HL-60/S4 treated with retinoic acid at 250 ng/mL for 4 days and 3 days (cell line): ENCODE measurements around the gene VSTM2B.

Experiments
- in situ Hi-C: fragments of 300-500 bp; cut with MboI; formaldehyde crosslinking; loops from 2 replicates; pipeline ENCODE4 v1.7.0; 2022; ENCODE audit warnings: low sequenced_read_pairs

VSTM2B gene

DNA sequence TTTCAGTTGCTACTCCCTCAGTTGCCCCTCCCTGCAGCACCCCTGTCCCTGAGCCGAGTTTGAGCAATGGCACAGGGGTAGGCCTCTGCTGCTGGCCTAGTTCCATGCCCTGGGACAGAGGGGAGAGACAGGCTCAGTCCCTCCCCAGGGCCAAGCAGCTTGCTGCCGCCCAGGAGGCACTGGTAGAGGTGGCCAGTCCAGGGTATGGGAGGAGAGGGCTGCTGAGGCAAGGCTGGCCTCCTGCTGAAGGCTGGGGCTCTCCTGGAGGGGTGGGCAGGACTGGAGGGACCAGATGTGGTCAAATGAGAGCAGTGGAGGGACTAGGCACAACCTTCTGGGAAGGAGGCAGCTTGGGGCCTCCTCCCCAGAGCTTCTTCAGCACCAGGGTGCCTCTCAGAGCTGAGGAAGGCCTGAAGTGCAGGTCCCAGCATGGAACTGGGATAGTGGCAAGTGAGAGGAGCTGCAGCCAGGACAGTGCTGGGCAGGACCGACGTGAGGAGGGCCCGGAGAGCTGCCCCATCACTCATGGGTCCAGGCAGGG, 29.8 kb upstream of the VSTM2B start:
- in situ Hi-C loops, result no loop called here

GRCh38 chr19:29497241-29497640, 28.6 kb upstream of the VSTM2B start:
- in situ Hi-C loops, result no loop called here

- in situ Hi-C loops, result no loop called here
These were observed 27.9 kb upstream of the VSTM2B start for GRCh38 chr19:29497686-29498436.

DNA sequence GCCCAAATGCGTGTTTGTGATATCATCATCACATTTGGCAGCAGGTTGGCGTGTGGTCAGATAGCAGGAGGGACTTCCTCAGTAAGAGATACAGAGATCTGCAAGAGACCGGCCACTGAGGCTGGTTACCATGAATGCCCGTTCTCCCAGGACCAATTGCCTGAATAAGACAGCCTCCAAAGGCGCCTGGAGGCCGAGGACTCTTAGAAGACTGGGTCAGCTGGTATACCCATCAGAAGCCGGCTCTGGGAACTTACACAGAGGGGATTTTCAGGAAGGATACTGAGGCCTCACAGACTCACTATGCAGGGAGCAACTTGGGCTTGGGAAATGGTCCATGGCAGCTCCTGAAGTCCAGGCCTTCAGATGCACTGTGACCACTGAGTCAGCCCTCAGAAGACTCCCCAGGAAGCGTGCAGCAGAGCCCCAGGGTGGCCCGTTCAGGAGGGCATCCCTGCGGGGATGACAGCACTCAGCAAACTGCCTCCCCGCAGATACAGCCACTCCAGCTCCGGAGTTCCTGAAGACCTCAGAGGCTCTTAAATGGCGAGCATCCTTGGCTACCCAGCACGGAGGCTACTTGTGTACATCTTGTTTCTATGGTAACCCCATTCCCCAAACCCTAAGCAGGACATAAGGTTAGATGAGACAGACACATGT, 26.4 kb upstream of the VSTM2B start:
- in situ Hi-C loops, result no loop called here

- in situ Hi-C loops, result no loop called here
These were observed 25.7 kb upstream of the VSTM2B start for GRCh38 chr19:29499921-29500590.

- in situ Hi-C loops, result no loop called here
These were observed 23.8 kb upstream of the VSTM2B start for GRCh38 chr19:29501816-29502580.

DNA sequence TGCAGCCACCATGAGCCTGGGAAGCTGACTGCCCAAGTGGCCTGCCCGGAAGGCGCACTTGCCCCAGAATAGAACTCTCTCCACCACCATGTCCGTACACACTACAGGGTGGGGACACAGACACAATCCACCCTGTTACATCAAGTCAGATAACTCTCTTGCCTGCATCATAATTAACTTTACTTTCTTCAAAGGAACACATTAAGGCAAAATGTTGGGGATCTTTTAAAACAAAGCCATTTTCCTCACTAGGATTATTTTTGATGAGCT, 23.3 kb upstream of the VSTM2B start:
- in situ Hi-C loops, result no loop called here

GRCh38 chr19:29503140-29503758, 22.5 kb upstream of the VSTM2B start:
- in situ Hi-C loops, result no loop called here

DNA sequence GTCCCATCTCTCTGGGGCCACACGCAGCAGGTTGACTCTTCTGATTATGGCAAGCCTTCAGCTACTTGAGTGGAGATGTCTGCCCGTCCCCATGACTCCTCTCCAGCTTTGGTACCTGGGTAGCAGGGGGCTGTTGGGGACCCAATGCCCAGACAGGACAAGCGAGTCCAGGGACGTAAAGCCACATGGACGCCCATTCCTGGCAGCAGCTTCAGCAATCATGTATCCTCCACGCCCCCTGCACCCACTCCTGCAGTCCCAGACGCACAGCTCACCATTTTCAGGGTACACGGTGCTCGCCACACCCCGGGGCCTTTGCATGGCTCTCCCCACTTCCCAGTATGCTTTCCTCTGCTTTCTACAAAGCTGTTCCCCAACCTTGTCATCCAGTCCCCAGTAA, 22.0 kb upstream of the VSTM2B start:
- in situ Hi-C loops, result no loop called here

- in situ Hi-C loops, result no loop called here
These were observed 21.3 kb upstream of the VSTM2B start for GRCh38 chr19:29504454-29504853.

DNA sequence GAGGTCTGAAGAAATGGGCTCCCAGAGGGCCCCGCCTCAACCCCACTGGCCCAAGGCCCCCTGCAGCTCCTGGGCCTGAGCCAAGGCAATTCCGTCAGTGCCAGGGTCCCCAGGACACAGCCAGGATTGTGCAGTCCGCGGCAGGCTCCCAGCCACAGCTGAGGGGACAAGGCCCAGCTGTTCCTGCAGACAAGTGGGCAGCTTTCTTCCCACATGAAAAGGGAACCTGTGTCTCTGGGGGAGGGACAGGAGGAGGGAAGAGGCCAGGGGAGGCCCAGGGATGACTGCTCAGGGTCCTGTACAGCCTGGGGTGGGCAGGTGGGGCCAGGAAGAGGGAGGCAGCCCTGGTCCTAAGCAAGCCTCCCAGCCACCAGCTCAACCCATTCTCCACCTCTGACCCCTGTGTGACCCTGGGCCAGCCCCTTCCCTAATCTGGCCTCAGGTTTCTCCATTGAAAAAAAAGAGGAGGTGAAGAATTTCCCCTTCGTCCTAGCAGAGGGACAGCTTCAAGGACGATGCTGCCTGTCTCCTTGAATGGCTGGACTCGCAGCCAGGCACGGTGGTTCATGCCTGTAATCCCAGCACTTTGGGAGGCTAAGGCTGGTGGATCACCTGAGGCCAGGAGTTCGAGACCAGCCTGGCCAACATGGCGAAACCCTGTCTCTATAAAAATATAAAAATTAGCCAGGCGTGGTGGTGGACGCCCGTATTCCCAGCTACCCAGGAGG, 20.5 kb upstream of the VSTM2B start:
- in situ Hi-C loops, result no loop called here

DNA sequence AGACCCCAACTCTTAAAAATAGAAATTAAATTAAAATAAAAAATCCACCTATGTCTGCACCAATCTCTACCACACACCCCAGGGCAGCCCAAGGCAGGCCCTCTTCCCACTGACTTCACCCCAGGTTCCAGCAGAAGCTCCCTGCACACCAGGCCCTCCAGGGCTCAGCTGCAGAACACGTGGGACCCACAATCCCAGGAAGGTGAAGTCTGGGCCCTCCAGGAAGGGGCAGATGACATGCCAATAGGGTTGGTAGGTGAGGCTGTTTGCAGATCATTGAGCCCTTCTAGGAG, 19.2 kb upstream of the VSTM2B start:
- in situ Hi-C loops, result no loop called here

- in situ Hi-C loops, result no loop called here
These were observed 18.5 kb upstream of the VSTM2B start for GRCh38 chr19:29507081-29507860.

DNA sequence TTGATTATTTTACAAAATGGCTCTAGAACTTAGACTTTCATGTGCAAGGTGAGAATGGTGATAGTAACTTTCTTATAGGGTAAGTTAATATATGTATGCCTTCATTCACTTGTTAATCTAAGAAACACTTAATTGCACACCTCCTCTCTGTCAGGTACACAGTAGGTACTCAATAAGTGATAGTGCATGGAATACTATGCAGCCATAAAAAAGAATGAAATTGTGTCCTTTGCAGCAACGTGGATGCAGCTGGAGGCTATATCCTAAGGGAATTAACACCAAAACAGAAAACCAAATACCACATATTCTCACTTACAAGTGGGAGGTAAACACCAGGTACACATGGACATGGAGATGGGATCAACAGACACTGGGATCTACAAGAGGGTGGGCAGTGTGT, 17.6 kb upstream of the VSTM2B start:
- in situ Hi-C loops, result no loop called here

DNA sequence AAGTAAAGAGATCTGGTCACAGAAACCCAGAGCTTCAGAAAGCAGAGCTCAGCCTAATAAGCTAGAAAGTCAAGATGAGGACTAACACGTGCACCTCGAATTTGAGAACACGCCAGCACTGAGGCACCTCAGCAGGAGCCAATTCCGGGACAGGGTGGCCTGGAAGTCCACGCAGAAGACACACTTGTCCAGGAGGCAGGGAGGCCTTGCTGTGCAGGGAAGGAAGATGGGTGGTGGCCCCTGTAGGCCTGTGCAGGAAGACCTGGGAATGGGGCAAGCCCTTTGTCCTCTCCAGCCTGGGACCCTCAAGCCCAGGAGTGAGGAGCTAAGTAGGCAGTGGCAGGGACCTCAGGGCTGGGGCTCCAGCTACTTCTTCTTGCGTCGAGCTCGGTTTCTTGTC, 16.3 kb upstream of the VSTM2B start:
- in situ Hi-C loops, result no loop called here

DNA sequence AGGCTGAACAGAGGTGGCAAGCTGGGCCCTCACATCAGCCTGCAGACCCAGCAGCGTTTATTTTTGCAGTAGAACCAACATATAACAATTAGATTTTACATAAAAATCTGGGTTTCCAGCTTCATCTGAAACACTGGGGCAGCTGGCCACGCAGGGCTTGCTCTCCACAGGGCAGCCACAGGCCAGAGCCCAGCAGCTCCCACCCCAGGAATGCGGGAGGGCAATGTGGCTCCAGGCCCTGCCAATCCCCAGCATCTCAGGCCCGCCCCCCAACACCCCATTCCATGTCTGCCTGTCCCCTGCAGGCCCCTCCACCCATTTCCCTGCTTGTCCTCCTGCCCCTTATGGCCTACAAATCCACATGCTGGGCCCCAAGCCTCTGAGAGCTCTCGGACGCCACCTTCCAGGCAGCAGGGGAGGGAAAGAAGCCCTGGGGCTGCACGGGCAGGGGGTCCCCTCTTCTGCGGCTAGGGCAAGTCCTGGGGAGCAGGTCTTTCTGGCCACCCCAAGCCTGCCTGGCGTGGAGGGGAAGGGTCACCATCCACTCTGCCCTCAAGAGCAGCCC, 15.0 kb upstream of the VSTM2B start:
- in situ Hi-C loops, result no loop called here

DNA sequence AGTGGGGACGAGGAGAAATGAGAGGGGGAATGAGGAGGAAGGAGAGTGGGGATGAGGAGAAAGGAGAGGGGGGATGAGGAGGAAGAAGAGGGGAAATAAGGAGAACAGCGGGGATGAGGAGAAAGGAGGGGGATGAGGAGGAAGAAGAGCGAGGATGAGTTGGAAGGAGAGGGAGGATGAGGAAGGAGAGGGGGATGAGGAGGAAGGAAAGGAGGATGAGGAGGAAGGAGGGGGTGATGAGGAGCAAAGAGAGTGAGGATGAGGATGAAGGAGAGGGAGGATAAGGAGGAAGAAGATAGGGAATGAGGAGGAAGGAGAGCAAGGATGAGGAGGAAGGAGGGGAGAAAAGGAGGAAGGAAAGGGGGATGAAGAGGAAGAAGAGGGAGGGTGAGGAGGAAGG, 14.0 kb upstream of the VSTM2B start:
- in situ Hi-C loops, result no loop called here

GRCh38 chr19:29512748-29513147, 13.0 kb upstream of the VSTM2B start:
- in situ Hi-C loops, result no loop called here

DNA sequence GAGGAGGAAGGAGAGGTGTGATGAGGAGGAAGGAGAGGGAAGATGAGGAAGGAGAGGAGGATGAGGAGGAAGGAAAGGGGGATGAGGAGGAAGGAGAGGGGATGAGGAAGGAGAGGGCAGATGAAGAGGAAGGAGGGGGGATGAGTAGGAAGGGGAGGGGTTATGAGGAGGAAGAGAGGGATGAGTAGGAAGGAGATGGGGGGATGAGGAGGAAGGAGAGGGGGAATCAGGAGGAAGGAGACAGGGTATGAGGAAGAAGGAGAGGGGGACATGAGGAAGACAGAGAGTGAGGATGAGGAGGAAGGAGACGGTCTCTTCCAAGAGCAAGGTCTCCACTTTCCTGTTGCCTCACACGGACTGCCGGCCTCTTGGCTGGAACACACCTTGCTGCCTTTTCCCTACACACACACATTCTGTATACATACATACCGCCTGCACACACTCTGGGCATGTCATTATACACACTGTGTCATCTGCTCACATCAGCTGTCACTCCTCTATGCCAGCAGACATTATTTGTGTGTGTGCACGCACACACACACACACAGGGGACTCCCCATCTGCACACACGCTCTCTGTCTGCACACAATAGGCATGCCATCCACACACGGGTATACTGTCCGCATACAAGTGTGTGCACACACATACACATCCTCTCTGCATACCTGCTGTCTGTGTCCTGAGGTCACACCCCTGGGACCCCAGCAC, 11.1 kb upstream of the VSTM2B start:
- in situ Hi-C loops, result no loop called here
